ENCODE data around the gene ZSWIM6.

Gene ZSWIM6

GRCh38 chr5:61567337-61567736 lies 235.3 kb downstream of the ZSWIM6 start:
- no peak for DNase-seq

GRCh38 chr5:61569353-61569752 lies 237.3 kb downstream of the ZSWIM6 start:
- no peak for DNase-seq

- no peak for DNase-seq
These were observed 238.7 kb downstream of the ZSWIM6 start for GRCh38 chr5:61570767-61571166.

GRCh38 chr5:61572959-61573358 lies 240.9 kb downstream of the ZSWIM6 start:
- DNase-seq, result no peak

GRCh38 chr5:61575103-61575502 lies 243.0 kb downstream of the ZSWIM6 start:
- peak; percentile 6 for DNase-seq

GRCh38 chr5:61575581-61575980 lies 243.5 kb downstream of the ZSWIM6 start:
- DNase-seq, result no peak

- DNase-seq, result no peak
These were observed 244.5 kb downstream of the ZSWIM6 start for GRCh38 chr5:61576556-61576955.

- DNase-seq, result no peak
These were observed 246.9 kb downstream of the ZSWIM6 start for GRCh38 chr5:61578858-61579503.

GRCh38 chr5:61582205-61582820 lies 250.3 kb downstream of the ZSWIM6 start:
- DNase-seq, result no peak

GRCh38 chr5:61582887-61583286 lies 250.8 kb downstream of the ZSWIM6 start:
- DNase-seq, result no peak

GRCh38 chr5:61586096-61587084 lies 254.3 kb downstream of the ZSWIM6 start:
- DNase-seq, result no peak

GRCh38 chr5:61587125-61587524 lies 255.1 kb downstream of the ZSWIM6 start:
- DNase-seq, result no peak

- no peak for DNase-seq
These were observed 256.2 kb downstream of the ZSWIM6 start for GRCh38 chr5:61588216-61588615.

GRCh38 chr5:61589946-61590345 lies 257.9 kb downstream of the ZSWIM6 start:
- no peak for DNase-seq

- DNase-seq, result no peak
These were observed 258.4 kb downstream of the ZSWIM6 start for GRCh38 chr5:61590473-61590872.

- no peak for DNase-seq
These were observed 259.8 kb downstream of the ZSWIM6 start for GRCh38 chr5:61591859-61592258.

GRCh38 chr5:61595426-61595825 lies 263.4 kb downstream of the ZSWIM6 start:
- no peak for DNase-seq

Data from NCI-H146 (cell line).